SK-N-SH (cell line): ENCODE data around the gene UBE3B. TPM values are rescaled to one million over a fixed set of nuclear protein-coding genes. Genes with fewer than 3 reads are reported as not detected.

Source experiments
- CTCF ChIA-PET: fragments of 300-600, 350-600 bp; formaldehyde crosslinking; extraction: SDS; loops from one replicate; lab custom pipeline; 2021; lab: Yijun Ruan, JAX
- POLR2A ChIA-PET: fragments of 350-600 bp; sonication (Branson Sonifier 250); formaldehyde crosslinking; extraction: SDS; loops from one replicate; lab custom pipeline; 2020; ENCODE audit warnings: antibody characterized with exemption, inconsistent platforms; lab: Yijun Ruan, JAX
- DNase-seq: peaks from one replicate; pipeline ENCODE4 v3.0.0; 2012
- H2AFZ ChIP-seq: fragments of 200-600 bp; sonication (generic); 2 replicates; pipeline ENCODE4 v1.8.1; 2016; ENCODE audit warnings: antibody characterized with exemption, mild to moderate bottlenecking, low read depth
- H3F3A ChIP-seq: fragments of 200-600 bp; sonication (generic); replicated peaks from 2 replicates; pipeline ENCODE3; 2016; ENCODE audit warnings: antibody characterized with exemption, mild to moderate bottlenecking; ENCODE audit not compliant: insufficient read depth
- H3K27ac ChIP-seq, 2 experiments: fragments of 200-500 bp in 1 of 2; fragments of 200-600 bp in 1 of 2; sonication (Bioruptor generic) in 1 of 2; sonication (generic), shearing (Covaris generic) in 1 of 2; 2 replicates each; pipeline versions ENCODE4 v1.5.1 to v1.6.1; 2014 to 2016; ENCODE audit warnings: low read depth in 2 of 2, inconsistent platforms in 1 of 2, low read length in 1 of 2, mild to moderate bottlenecking in 1 of 2, mixed read lengths in 1 of 2
- H3K27me3 ChIP-seq: fragments of 200-600 bp; sonication (generic), shearing (Covaris generic); 2 replicates; pipeline ENCODE4 v1.6.1; 2016; ENCODE audit warnings: mixed run types; ENCODE audit not compliant: insufficient read depth
- H3K36me3 ChIP-seq, 2 experiments: fragments of 200-500 bp in 1 of 2; fragments of 200-600 bp in 1 of 2; sonication (Bioruptor generic) in 1 of 2; sonication (generic) in 1 of 2; replicated peaks in 1 of 2; 2 replicates each; pipeline versions ENCODE3 to v1.5.1; 2014 to 2016; ENCODE audit warnings: low read length in 1 of 2, mild to moderate bottlenecking in 1 of 2; ENCODE audit not compliant: insufficient read depth in 2 of 2, control insufficient read depth in 1 of 2
- H3K4me1 ChIP-seq, 2 experiments: fragments of 200-500 bp in 1 of 2; fragments of 200-600 bp in 1 of 2; sonication (Bioruptor generic) in 1 of 2; sonication (generic), shearing (Covaris generic) in 1 of 2; 2 replicates each; pipeline versions ENCODE4 v1.5.1 to v1.6.1; 2014 to 2016; ENCODE audit warnings: low read depth in 1 of 2, low read length in 1 of 2, mixed run types in 1 of 2; ENCODE audit not compliant: insufficient read depth in 2 of 2, control insufficient read depth in 1 of 2
- H3K4me2 ChIP-seq: fragments of 200-600 bp; sonication (generic), shearing (Covaris generic); 2 replicates; pipeline ENCODE4 v1.6.1; 2017; ENCODE audit warnings: mixed run types
- H3K4me3 ChIP-seq, 2 experiments: fragments of 200-500 bp in 1 of 2; fragments of 200-600 bp in 1 of 2; sonication (Bioruptor generic) in 1 of 2; sonication (generic), shearing (Covaris generic) in 1 of 2; 2 replicates each; pipeline versions ENCODE4 v1.5.1 to v1.8.1; 2014 to 2016; ENCODE audit warnings: low read depth in 2 of 2, inconsistent platforms in 1 of 2, low read length in 1 of 2, mild to moderate bottlenecking in 1 of 2, mixed read lengths in 1 of 2, moderate library complexity in 1 of 2
- H3K79me2 ChIP-seq: fragments of 200-600 bp; sonication (generic); 2 replicates; pipeline ENCODE4 v1.8.1; 2017; ENCODE audit warnings: mild to moderate bottlenecking; ENCODE audit not compliant: insufficient read depth
- H3K9ac ChIP-seq: fragments of 200-600 bp; sonication (generic); 2 replicates; pipeline ENCODE4 v1.6.1; 2017; ENCODE audit warnings: mixed run types
- H3K9me2 ChIP-seq: fragments of 200-600 bp; sonication (generic); 2 replicates; pipeline ENCODE4 v1.6.1; 2017; ENCODE audit warnings: mixed run types
- H3K9me3 ChIP-seq: fragments of 200-600 bp; sonication (generic); 2 replicates; pipeline ENCODE4 v1.6.1; 2017; ENCODE audit warnings: mixed run types, mild to moderate bottlenecking, moderate library complexity
- H4K20me1 ChIP-seq: fragments of 200-600 bp; sonication (generic); 2 replicates; pipeline ENCODE4 v1.6.1; 2017; ENCODE audit warnings: mild to moderate bottlenecking, mixed run types; ENCODE audit not compliant: insufficient read depth
- CHD2 ChIP-seq: fragments of 150-350 bp; IDR thresholded peaks from 2 replicates; pipeline ENCODE4 v1.6.1; 2018; ENCODE audit warnings: low read length; ENCODE audit not compliant: partially characterized antibody
- FOXJ3 ChIP-seq: sonication (generic); formaldehyde crosslinking; IDR thresholded peaks from 2 replicates; pipeline ENCODE4 v1.5.1; 2020; ENCODE audit warnings: mild to moderate bottlenecking, missing genetic modification reagents
- FOXM1 ChIP-seq: IDR thresholded peaks from 2 replicates; pipeline ENCODE4 v1.4.0; 2012; ENCODE audit warnings: low read depth, mild to moderate bottlenecking
- GABPA ChIP-seq: IDR thresholded peaks from 2 replicates; pipeline ENCODE4 v1.4.0; 2012; ENCODE audit warnings: low read depth, mild to moderate bottlenecking
- GATA2 ChIP-seq: sonication (generic); formaldehyde crosslinking; IDR thresholded peaks from 2 replicates; pipeline ENCODE4 v1.5.0; 2020; ENCODE audit warnings: mild to moderate bottlenecking, missing genetic modification reagents
- NFIC ChIP-seq: IDR thresholded peaks from 2 replicates; pipeline ENCODE4 v1.4.0; 2012; ENCODE audit warnings: borderline replicate concordance
- NRF1 ChIP-seq: IDR thresholded peaks from 2 replicates; pipeline ENCODE4 v1.6.1; 2012; ENCODE audit warnings: low read depth, mild to moderate bottlenecking, low read length
- RAD21 ChIP-seq: IDR thresholded peaks from 2 replicates; pipeline ENCODE4 v1.6.1; 2012; ENCODE audit warnings: mild to moderate bottlenecking, low read length
- RCOR1 ChIP-seq: fragments of 150-350 bp; IDR thresholded peaks from 2 replicates; pipeline ENCODE4 v1.6.1; 2017; ENCODE audit warnings: antibody characterized with exemption, low read length
- RFX5 ChIP-seq: IDR thresholded peaks from 2 replicates; pipeline ENCODE4 v1.6.1; 2012; ENCODE audit warnings: mild to moderate bottlenecking, improper control_type of control experiment, low read length
- SIN3A ChIP-seq: IDR thresholded peaks from 2 replicates; pipeline ENCODE4 v1.6.1; 2012; ENCODE audit warnings: low read depth, mild to moderate bottlenecking, low read length, moderate library complexity, borderline replicate concordance
- SMC3 ChIP-seq: IDR thresholded peaks from 2 replicates; pipeline ENCODE4 v1.6.1; 2012; ENCODE audit warnings: low read depth, low read length, improper control_type of control experiment
- TAF1 ChIP-seq: IDR thresholded peaks from 2 replicates; pipeline ENCODE4 v1.6.1; 2012; ENCODE audit warnings: low read depth, mild to moderate bottlenecking, low read length, moderate library complexity, borderline replicate concordance
- WGBS: methylation state at CpG from one replicate; pipeline ENCODE4 v1.1.6; 2017; ENCODE audit warnings: low lambda C conversion rate; 5-methylcytosine and 5-hydroxymethylcytosine counted together
- polyA plus RNA-seq, 3 experiments: library from polyadenylated mRNA; depleted of rRNA; stranded (reverse); fragments of >200 nt; gene quantifications; 2 replicates each; pipeline ENCODE4 v1.2.3, GENCODE V29; 2012
- TF ChIP-seq, protein P1 (sequence below): IDR thresholded peaks from 2 replicates; pipeline ENCODE4 v1.6.1; 2012; ENCODE audit warnings: mild to moderate bottlenecking, low read depth, low read length, moderate library complexity
- TF ChIP-seq, protein P2 (sequence below): IDR thresholded peaks from 2 replicates; pipeline ENCODE4 v1.4.0; 2012; ENCODE audit warnings: low read depth, borderline replicate concordance
- TF ChIP-seq, protein P3 (sequence below): fragments of 150-350 bp; IDR thresholded peaks from 2 replicates; pipeline ENCODE4 v1.6.1; 2016; ENCODE audit warnings: mild to moderate bottlenecking, low read depth, low read length
- TF ChIP-seq, protein P4 (sequence below): fragments of 150-350 bp; IDR thresholded peaks from 2 replicates; pipeline ENCODE4 v1.6.1; 2017; ENCODE audit warnings: antibody characterized with exemption, low read length, low read depth, borderline replicate concordance
- TF ChIP-seq, protein P5 (sequence below): IDR thresholded peaks from 2 replicates; pipeline ENCODE4 v1.4.0; 2012; ENCODE audit warnings: low read depth, borderline replicate concordance

The UBE3B gene
- polyA plus RNA-seq, 1 of the 3 experiments (the other 2 are of a cell fraction) = 28.6 TPM

DNA sequence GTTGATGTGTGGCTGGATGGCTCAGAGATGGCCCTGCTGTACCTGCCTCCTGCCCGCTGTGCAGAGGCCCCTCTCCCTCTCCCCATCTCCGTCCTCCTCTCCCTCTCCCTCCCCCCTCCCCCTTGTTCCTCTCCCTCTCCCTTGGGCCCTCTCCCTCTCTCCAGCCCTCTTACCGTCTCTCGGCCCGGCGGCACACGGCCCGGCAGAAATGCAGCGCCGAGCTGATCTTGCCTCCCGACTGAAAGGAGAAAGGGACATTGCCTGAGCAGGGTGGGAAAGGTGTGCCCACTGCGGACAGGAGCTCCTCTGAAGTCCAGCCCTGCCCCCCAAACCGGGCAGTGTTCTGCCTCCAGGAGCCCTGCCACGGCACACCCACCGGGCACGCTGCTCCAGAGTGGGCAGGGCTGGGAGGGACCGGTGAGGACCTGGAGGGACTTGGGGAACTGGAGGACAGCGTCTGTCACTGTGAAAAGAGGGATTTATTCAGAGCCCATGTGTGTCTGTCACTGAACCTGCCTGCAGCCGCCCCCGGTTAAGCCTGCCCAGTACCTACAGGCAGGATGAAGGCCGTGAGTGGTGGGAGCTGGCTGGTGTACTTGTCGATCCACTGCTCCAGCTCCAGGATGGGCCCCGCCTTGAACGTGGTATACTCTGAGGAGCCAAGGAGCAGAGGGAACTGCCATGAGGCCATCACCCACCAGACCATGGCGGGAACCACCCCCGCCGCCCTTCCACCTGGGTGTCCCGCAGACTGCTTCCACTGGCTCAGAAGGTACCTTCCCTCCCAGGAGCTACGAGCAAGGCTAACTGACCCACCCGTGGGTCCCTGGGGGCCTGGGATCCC is 83.7 kb downstream of the UBE3B start:
- Histone ChIP-seq H4K20me1 (no peaks in the 10 kb centered on the region), H3K27me3 (no peaks in the 10 kb centered on the region), H3K4me3 (no peak overlapping the region), H3K4me2 (no peak overlapping the region), H3K4me1 (peaks cover 0 to 6% of the 10 kb centered on the region in 2 experiments; a peak in 1 of 4 replicates), H3K9me3 (no peaks in the 10 kb centered on the region), H3K9ac (no peak overlapping the region), H3K79me2 (no peaks in the 10 kb centered on the region), H2AFZ (no peak overlapping the region), H3F3A (no peaks in the 10 kb centered on the region), H3K9me2 (no peaks in the 10 kb centered on the region), H3K36me3 (peaks cover 0 to 4% of the 10 kb centered on the region in 2 experiments), H3K27ac (no peak overlapping the region; a peak in 1 of 4 replicates)
- ChIA-PET CTCF (interaction anchor here (1.1 to 1.2 kb wide), 2 partner anchors 11 to 31 kb away, joined by 3 read pairs; no protein-coding TSS in a partner anchor), POLR2A (interaction anchor here (0.6 kb wide), 1 partner anchor 18 kb away, joined by 3 read pairs; no protein-coding TSS in a partner anchor)
- WGBS = 87% methylated on average over 25 of the region's 30 CpGs
- no peak for TF ChIP-seq GATA2
- TF ChIP-seq, protein P1, sequence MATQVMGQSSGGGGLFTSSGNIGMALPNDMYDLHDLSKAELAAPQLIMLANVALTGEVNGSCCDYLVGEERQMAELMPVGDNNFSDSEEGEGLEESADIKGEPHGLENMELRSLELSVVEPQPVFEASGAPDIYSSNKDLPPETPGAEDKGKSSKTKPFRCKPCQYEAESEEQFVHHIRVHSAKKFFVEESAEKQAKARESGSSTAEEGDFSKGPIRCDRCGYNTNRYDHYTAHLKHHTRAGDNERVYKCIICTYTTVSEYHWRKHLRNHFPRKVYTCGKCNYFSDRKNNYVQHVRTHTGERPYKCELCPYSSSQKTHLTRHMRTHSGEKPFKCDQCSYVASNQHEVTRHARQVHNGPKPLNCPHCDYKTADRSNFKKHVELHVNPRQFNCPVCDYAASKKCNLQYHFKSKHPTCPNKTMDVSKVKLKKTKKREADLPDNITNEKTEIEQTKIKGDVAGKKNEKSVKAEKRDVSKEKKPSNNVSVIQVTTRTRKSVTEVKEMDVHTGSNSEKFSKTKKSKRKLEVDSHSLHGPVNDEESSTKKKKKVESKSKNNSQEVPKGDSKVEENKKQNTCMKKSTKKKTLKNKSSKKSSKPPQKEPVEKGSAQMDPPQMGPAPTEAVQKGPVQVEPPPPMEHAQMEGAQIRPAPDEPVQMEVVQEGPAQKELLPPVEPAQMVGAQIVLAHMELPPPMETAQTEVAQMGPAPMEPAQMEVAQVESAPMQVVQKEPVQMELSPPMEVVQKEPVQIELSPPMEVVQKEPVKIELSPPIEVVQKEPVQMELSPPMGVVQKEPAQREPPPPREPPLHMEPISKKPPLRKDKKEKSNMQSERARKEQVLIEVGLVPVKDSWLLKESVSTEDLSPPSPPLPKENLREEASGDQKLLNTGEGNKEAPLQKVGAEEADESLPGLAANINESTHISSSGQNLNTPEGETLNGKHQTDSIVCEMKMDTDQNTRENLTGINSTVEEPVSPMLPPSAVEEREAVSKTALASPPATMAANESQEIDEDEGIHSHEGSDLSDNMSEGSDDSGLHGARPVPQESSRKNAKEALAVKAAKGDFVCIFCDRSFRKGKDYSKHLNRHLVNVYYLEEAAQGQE = no peak
- TF ChIP-seq NRF1 = no peak
- TF ChIP-seq, protein P2, sequence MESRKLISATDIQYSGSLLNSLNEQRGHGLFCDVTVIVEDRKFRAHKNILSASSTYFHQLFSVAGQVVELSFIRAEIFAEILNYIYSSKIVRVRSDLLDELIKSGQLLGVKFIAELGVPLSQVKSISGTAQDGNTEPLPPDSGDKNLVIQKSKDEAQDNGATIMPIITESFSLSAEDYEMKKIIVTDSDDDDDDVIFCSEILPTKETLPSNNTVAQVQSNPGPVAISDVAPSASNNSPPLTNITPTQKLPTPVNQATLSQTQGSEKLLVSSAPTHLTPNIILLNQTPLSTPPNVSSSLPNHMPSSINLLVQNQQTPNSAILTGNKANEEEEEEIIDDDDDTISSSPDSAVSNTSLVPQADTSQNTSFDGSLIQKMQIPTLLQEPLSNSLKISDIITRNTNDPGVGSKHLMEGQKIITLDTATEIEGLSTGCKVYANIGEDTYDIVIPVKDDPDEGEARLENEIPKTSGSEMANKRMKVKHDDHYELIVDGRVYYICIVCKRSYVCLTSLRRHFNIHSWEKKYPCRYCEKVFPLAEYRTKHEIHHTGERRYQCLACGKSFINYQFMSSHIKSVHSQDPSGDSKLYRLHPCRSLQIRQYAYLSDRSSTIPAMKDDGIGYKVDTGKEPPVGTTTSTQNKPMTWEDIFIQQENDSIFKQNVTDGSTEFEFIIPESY = no peak
- no peak for TF ChIP-seq FOXM1
- TF ChIP-seq TAF1 = no peak
- no peak for TF ChIP-seq SMC3
- TF ChIP-seq SIN3A = no peak
- no peak for DNase-seq

DNA sequence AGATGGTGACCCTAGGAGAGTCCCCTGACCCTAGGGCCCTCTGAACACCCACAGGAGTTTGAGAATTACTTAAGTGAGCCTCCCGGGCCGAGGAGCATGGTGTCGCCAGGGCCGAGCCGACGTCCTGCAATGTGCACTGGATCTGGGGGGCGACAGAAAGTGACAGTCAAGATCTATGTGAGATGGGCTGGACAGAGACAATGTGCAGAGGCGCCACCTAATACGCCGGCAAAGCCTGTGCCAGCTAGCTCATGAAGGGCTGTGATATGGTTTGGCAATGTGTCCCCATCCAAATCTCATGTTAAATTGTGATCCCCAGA is 84.2 kb downstream of the UBE3B start:
- H3K4me2 ChIP-seq = no peak overlapping the region
- ChIA-PET CTCF (interaction anchor here (1.1 kb wide), 1 partner anchor 10 kb away, joined by 3 read pairs; no protein-coding TSS in a partner anchor), POLR2A (no interaction called here)
- H4K20me1 ChIP-seq = no peaks in the 10 kb centered on the region
- no peak overlapping the region for H2AFZ ChIP-seq
- 97% methylated on average over 10 of the region's 10 CpGs for WGBS
- no peaks in the 10 kb centered on the region for H3F3A ChIP-seq
- peaks cover 0 to 5% of the 10 kb centered on the region in 2 experiments for H3K36me3 ChIP-seq
- H3K4me3 ChIP-seq = no peak overlapping the region
- DNase-seq = no peak
- no peaks in the 10 kb centered on the region for H3K9me2 ChIP-seq
- no peak overlapping the region for H3K27ac ChIP-seq
- H3K79me2 ChIP-seq = no peaks in the 10 kb centered on the region
- no peaks in the 10 kb centered on the region for H3K9me3 ChIP-seq
- H3K4me1 ChIP-seq = peaks cover 0 to 4% of the 10 kb centered on the region in 2 experiments; a peak in 1 of 4 replicates
- no peak overlapping the region for H3K9ac ChIP-seq
- no peaks in the 10 kb centered on the region for H3K27me3 ChIP-seq
- TF ChIP-seq SMC3 (no peak), RCOR1 (no peak), NFIC (no peak), SIN3A (no peak), TAF1 (no peak), FOXJ3 (CRISPR knock-in tag) (no peak), RFX5 (no peak), CHD2 (no peak), GABPA (no peak), RAD21 (no peak)
- TF ChIP-seq, protein P3, sequence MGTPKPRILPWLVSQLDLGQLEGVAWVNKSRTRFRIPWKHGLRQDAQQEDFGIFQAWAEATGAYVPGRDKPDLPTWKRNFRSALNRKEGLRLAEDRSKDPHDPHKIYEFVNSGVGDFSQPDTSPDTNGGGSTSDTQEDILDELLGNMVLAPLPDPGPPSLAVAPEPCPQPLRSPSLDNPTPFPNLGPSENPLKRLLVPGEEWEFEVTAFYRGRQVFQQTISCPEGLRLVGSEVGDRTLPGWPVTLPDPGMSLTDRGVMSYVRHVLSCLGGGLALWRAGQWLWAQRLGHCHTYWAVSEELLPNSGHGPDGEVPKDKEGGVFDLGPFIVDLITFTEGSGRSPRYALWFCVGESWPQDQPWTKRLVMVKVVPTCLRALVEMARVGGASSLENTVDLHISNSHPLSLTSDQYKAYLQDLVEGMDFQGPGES = no peak
- TF ChIP-seq, protein P4, sequence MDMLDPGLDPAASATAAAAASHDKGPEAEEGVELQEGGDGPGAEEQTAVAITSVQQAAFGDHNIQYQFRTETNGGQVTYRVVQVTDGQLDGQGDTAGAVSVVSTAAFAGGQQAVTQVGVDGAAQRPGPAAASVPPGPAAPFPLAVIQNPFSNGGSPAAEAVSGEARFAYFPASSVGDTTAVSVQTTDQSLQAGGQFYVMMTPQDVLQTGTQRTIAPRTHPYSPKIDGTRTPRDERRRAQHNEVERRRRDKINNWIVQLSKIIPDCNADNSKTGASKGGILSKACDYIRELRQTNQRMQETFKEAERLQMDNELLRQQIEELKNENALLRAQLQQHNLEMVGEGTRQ = no peak
- TF ChIP-seq, protein P5, sequence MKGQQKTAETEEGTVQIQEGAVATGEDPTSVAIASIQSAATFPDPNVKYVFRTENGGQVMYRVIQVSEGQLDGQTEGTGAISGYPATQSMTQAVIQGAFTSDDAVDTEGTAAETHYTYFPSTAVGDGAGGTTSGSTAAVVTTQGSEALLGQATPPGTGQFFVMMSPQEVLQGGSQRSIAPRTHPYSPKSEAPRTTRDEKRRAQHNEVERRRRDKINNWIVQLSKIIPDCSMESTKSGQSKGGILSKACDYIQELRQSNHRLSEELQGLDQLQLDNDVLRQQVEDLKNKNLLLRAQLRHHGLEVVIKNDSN = no peak
